Gastroesophageal sphincter (tissue), 3 donors: Measurements from ENCODE around the gene SPRY2.

Experiments
- CTCF ChIP-seq, 4 experiments: fragments of 200-600 bp in 2 of 4; fragments of 450-650 bp in 2 of 4; sonication (generic) in 1 of 4; IDR thresholded peaks; one replicate each; pipeline ENCODE4 v1.5.1; 2017 to 2019; ENCODE audit warnings: antibody characterized with exemption in 4 of 4, mild to moderate bottlenecking in 2 of 4, moderate library complexity in 2 of 4
- EP300 ChIP-seq: sonication (generic); formaldehyde crosslinking; IDR thresholded peaks from one replicate; pipeline ENCODE4 v1.6.1; 2017; ENCODE audit warnings: antibody characterized with exemption, mild to moderate bottlenecking
- POLR2A ChIP-seq, 2 donors: fragments of 450-650 bp; IDR thresholded peaks; one replicate each; pipeline ENCODE4 v1.6.1; 2017; ENCODE audit warnings: antibody characterized with exemption in 2 of 2, mild to moderate bottlenecking in 2 of 2, moderate library complexity in 1 of 2
- POLR2AphosphoS5 ChIP-seq: sonication (generic); formaldehyde crosslinking; IDR thresholded peaks from one replicate; pipeline ENCODE4 v1.6.1; 2017; ENCODE audit warnings: antibody characterized with exemption

- no peak for TF ChIP-seq POLR2A (IDR thresholded peaks at IDR 0.05)
- TF ChIP-seq CTCF (IDR thresholded peaks at IDR 0.05): no peak
- no peak for TF ChIP-seq EP300
- no peak for TF ChIP-seq POLR2AphosphoS5
These were observed 6.2 kb downstream of the SPRY2 start for GRCh38 chr13:80334597-80335260.
